ENCODE results near the gene ZIC2.

Gene ZIC2

DNA sequence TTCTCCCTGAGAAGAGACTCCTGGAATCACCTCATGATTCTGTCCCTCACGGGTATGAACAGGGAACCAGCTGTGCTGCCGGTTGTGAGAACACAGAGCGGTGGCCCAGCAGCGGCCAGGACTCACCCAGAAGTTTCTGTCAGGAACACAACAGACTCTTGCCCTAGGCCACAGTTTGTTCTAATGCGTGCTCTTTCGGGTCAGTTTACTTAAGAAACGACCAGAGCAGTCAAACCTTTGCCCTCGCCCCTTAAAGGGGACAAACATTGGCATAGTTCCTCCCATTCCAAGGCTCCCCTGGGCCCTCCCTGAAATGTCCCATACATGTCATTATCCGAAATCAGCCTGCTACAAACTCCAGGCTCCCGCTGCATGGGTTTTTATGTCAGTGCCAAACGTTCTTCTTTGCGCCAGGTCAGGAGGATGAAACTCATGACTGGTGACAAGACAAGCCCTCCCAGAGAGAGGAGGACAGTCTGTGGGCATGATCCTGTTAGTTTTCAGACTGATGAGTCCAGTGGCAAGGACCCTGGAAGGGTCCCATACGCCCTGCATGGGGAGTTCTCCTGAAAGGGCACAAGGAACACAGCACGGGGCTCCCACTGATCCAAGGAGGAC lies 28.3 kb upstream of the ZIC2 start:
- no peak for DNase-seq (ENCODE audit: low spot score)
- TF ChIP-seq, protein P1, sequence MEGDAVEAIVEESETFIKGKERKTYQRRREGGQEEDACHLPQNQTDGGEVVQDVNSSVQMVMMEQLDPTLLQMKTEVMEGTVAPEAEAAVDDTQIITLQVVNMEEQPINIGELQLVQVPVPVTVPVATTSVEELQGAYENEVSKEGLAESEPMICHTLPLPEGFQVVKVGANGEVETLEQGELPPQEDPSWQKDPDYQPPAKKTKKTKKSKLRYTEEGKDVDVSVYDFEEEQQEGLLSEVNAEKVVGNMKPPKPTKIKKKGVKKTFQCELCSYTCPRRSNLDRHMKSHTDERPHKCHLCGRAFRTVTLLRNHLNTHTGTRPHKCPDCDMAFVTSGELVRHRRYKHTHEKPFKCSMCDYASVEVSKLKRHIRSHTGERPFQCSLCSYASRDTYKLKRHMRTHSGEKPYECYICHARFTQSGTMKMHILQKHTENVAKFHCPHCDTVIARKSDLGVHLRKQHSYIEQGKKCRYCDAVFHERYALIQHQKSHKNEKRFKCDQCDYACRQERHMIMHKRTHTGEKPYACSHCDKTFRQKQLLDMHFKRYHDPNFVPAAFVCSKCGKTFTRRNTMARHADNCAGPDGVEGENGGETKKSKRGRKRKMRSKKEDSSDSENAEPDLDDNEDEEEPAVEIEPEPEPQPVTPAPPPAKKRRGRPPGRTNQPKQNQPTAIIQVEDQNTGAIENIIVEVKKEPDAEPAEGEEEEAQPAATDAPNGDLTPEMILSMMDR (IDR thresholded peaks at IDR 0.05; ENCODE audit: extremely low read depth, insufficient read depth, missing control alignments), result no peak
- in situ Hi-C loops (cut with MboI; ENCODE audit: low pct_unique_long_range_greater_than_20kb, low sequenced_read_pairs, unreplicated experiment), result no loop called here

DNA sequence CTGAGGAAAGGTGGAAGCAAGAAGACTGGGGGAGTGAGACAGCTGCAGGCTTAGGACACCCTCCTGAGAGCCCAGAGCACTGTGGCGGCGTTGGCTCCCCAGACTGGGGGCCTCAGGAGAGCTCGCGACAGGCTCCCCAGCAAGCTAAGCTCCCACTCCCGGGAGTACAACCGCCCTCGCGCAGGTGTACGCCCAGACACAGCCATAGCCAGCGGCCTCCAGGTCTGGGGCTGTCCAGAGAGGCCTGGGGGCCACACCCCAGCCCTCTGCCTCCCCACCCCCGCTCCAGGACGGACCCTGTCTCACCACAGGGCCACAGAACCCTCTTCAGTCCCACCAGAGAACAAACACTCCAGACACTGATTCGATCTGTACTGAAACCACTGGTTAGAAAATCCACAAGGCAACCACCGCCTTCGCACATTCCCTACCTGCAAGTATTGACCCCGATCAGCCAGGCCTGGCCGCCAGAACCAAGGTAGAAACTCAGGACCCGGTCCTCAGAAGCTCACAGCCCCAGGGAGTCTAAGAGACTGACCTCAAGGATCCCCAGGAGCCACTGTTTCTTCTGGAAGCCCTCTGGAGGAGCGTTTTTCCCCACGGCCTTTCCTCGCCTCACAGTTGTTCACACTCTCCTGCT lies 26.4 kb upstream of the ZIC2 start:
- in situ Hi-C loops (cut with MboI; ENCODE audit: low pct_unique_long_range_greater_than_20kb, low sequenced_read_pairs, unreplicated experiment), result no loop called here
- TF ChIP-seq, protein P1 (IDR thresholded peaks at IDR 0.05; ENCODE audit: extremely low read depth, insufficient read depth, missing control alignments), result no peak
- DNase-seq (ENCODE audit: low spot score), result no peak

DNA sequence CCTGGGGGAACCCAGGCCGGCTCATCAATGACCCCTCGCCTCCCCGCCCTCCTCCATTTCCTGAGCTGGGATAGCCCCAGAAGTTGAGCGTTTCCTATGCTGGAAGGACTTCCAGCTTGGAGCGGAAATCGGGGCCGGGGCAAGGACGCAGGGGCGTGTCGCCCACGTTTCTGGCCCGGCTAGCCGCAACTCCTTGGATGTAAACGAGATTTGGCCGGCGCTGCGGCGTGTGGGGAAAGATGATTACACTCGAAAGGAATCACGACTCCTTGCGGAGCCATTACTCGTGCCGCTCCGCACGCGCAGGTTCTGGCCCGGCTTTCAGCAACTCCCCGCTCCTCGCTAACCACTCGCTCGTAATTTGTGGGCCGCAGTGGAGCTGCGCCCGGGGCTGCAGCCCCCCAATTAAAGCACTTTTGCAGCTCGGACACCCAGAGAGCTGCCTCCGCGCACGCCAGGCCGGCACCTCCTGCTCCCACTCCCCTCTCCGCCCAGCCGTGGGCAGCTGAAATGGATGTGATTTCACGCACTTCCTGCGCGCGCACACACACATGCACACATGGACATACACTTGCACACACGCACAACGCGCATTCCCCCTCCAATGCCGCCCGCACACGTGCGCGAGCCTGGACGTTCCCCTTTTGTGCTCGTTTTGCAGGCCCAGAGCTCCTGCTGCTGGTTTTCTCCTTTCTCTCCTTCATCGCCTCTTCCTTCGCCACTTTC lies 25.7 kb upstream of the ZIC2 start:
- DNase-seq (ENCODE audit: low spot score), result no peak
- TF ChIP-seq, protein P1 (IDR thresholded peaks at IDR 0.05; ENCODE audit: extremely low read depth, insufficient read depth, missing control alignments), result no peak
- in situ Hi-C loops (cut with MboI; ENCODE audit: low pct_unique_long_range_greater_than_20kb, low sequenced_read_pairs, unreplicated experiment), result no loop called here

DNA sequence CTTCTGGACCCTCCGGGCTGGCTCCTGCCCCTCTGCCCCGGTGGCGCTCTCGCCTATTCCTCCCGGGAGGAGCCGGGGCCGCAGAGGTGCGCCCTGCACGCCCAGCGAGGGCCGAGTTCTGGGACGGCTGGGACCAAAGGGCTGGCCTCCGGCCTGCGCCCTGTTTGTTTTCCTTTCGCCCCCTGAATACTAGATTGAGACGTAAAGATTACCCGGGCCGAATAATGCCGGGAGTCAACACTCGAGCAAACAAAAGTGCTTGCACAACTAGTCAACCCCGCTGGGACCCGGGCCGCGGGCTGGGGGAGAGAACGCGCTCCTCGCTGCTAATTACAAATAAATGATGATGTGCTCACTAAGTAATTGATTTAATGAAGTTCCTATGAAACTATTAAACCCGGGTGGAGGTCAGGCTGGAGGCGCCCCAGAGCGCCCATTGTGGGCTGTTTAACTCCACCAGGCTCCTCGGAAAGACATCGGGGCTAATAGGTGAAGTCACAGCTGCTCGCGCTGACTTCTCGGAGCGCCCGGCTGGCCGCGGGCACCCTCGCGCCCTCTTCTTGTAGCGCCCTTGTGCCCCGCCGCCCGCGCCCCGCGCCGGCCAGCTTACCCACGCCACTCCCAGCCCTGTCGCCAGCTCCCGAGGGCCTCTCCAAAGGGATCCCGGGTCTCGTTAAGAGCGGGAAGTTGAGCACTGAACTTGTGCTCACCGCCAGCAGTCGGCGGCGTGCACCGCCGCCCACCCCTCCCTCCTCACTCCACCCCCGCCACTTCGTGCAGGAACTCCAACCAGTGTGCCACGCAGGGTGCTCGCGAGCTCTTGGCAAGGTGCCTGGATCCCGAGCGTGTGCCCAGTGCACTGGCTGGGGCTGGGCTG lies 24.9 kb upstream of the ZIC2 start:
- TF ChIP-seq, protein P1 (IDR thresholded peaks at IDR 0.05; ENCODE audit: extremely low read depth, insufficient read depth, missing control alignments), result no peak
- peak; percentile 55 for DNase-seq (ENCODE audit: low spot score)
- in situ Hi-C loops (cut with MboI; ENCODE audit: low pct_unique_long_range_greater_than_20kb, low sequenced_read_pairs, unreplicated experiment), result no loop called here

DNA sequence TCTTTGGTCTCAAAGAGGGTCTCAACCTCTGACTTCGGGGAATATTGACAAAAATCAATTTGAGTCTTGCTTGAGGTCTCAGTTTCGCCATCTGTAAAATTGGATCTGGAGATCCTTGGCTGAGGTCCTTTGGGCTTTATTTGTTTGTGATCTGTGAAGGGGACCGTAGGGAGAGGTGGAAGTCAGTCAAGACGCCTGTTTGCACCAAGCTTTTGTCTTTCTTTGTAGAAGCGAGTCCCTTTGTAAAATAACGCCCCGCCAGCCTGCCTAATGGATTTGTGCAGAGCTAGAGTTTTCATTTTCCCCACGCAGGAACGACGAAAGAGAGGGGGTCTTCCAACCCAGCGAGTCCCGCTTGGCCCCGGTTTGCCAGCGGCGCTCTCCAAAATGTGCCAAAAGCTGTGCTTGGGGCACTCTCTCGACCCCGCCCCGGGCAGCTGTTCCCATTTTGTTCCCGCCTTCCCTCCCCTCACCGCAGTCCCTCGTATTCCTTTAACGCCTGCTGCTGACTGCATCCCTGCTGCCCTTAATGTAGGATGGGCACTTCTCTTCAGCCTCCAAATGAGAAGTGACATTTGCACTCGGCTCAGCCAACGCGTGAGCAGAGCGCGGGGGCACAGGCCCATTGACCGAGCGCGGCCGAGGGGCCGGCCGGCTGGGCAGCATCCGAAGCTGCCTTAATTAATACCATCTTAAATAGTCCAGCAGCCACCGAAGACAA lies 23.0 kb upstream of the ZIC2 start:
- TF ChIP-seq, protein P1 (IDR thresholded peaks at IDR 0.05; ENCODE audit: extremely low read depth, insufficient read depth, missing control alignments), result no peak
- in situ Hi-C loops (cut with MboI; ENCODE audit: low pct_unique_long_range_greater_than_20kb, low sequenced_read_pairs, unreplicated experiment), result no loop called here
- DNase-seq (ENCODE audit: low spot score), result no peak
